Right ventricle myocardium inferior (tissue), 1 donor: ENCODE results near the gene ZNF189. TPM values are rescaled to one million over a fixed set of nuclear protein-coding genes. Genes with fewer than 3 reads are reported as not detected.
"Not testable (repeated sequence)": the region's sequence is repeated elsewhere in the genome, so short reads cannot be mapped to it uniquely, and the experiment has no call there.

Experiments
- ATAC-seq: fragments of 200-7000 bp; cut with Tn5 transposase; one replicate; pipeline ENCODE4 v1.9.1; 2020; ENCODE audit warnings: mild to moderate bottlenecking, moderate library complexity
- DNase-seq: peaks from one replicate; pipeline ENCODE4 v3.0.0; 2021; ENCODE audit errors: missing footprints
- intact Hi-C: fragments of 100-400 bp; cut with DNase I; formaldehyde crosslinking; loops from one replicate; pipeline ENCODE4 v1.11.0; 2022
- total RNA-seq: library from RNA; stranded (reverse); fragmentation: NEBNext Ultra II Directional; extraction: Animal tissue kit (Norgen Biotek cat#: 25700); gene quantifications from one replicate; pipeline ENCODE4 v1.2.1, GENCODE V29; 2021
- donor health status: DM: no; HTN: yes; CAD: no; lungs with severe emphysema.

Gene ZNF189
- total RNA-seq, 1 donor from 2014 or later, result 15.2 TPM

GRCh38 chr9:101375546-101375945 lies 23.1 kb upstream of the ZNF189 start:
- intact Hi-C loops, result no loop called here
- DNase-seq (no peak), ATAC-seq (no peak)

DNA sequence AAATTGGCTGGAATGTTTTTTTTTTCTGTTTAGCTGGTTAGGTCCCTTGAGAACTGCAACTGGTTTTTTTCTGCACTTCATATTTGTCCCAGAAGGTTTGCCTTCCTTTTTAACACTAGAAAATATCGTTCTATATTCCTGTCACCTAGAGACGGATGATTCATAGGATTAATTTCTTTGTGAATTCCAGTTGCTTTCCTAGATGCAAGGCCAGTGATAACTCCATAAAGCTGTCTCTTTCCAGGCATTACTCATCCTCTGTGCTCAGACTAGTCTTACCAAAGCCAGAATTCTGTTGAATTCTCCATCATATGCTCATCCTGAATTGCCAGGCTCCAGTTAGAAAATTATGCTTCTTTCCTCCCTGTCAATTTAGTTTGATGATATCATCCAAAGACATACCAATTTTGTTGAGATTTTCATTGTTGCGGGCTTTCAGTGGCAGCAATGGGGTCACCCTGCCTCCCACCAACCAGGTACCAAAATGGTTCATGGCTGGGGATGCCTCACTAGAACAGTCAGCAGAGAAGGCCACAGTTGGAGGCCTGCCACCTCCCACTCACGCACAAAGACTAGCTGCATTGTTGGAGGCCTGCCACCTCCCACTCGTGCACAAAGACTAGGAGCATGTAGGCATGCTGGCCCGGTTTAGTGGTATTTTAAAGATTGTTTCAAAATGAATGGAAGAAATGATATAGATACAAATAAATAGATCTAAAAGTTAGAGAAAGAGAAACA lies 22.4 kb upstream of the ZNF189 start:
- ATAC-seq, result no peak
- DNase-seq, result no peak
- intact Hi-C loops, result no loop called here

DNA sequence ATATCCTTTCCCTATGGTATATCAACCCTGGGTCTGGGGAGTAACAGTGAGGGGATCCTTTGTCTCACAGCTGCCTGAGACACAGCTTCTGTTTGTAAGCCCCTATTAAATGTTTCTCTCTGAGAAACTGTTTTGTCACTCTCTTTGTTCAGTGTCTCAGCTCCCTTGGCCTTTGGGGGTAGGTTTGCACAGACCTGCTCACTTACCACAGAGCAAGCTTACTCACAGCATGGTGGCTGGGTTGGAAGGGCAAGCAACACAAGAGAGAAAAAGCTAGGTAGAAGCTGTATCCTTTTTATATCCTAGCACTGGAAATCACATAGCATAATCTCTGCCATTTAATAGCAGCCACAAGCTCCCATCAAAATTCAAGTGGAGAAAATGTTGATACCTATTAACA lies 18.4 kb upstream of the ZNF189 start:
- intact Hi-C loops, result no loop called here
- ATAC-seq (no peak), DNase-seq (no peak)

DNA sequence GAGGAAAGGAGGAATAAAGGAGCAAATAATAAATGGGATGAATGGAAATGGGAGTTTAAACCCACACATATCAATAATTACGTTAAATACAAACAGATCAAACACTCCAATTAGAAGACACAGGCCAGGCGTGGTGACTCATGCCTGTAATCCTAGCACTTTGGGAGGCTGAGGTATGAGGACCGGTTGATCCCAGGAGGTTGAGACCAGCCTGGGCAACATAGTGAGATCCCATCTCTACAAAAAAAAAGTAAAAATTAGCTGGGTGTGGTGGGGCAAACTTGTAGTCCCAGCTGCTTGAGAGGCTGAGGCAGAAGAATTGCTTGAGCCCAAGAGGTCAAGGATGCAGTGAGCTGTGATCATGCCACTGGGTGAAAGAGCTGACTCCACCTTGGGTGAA lies 17.5 kb upstream of the ZNF189 start:
- intact Hi-C loops, result no loop called here
- no peak for ATAC-seq
- DNase-seq, result no peak

GRCh38 chr9:101381833-101382342 lies 16.8 kb upstream of the ZNF189 start:
- no peak for ATAC-seq
- no peak for DNase-seq
- intact Hi-C loops, result no loop called here

GRCh38 chr9:101383361-101383760 lies 15.3 kb upstream of the ZNF189 start:
- DNase-seq (no peak), ATAC-seq (no peak)
- intact Hi-C loops, result no loop called here

- ATAC-seq, intact Hi-C loops, DNase-seq: not testable (repeated sequence)
These were observed 13.6 kb upstream of the ZNF189 start, which contains the start of gene BAAT for GRCh38 chr9:101384873-101385536. BAAT (minus strand) TSS chr9:101385006; CDS start chr9:101371404, 13,602 bp downstream.

GRCh38 chr9:101387871-101388506 lies 10.7 kb upstream of the ZNF189 start:
- intact Hi-C loops, result no loop called here
- no peak for ATAC-seq

GRCh38 chr9:101388507-101388993 lies 10.1 kb upstream of the ZNF189 start:
- DNase-seq (no peak), ATAC-seq (no peak)
- intact Hi-C loops, result no loop called here

More at GRCh38 chr9:101387871-101388506, 10.7 kb upstream of the ZNF189 start:
- DNase-seq, result no peak

DNA sequence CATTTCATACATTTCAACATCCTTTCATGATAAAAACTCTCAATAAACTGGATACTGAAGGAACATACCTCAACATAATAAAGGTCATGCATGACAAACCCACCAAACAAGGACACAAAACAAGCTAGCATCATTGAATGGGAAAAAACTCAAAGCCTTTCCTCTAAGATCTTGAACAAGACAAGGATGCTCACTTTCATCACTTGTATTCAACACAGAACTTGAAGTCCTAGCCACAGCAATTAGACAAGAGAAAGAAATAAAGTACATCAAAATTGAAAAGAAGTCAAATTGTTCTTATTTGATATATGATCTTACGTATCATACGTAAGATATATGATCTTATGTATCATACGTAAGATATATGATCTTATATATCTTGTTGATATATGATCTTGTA lies 5.5 kb upstream of the ZNF189 start:
- ATAC-seq (no peak), DNase-seq (no peak)
- intact Hi-C loops, result no loop called here

DNA sequence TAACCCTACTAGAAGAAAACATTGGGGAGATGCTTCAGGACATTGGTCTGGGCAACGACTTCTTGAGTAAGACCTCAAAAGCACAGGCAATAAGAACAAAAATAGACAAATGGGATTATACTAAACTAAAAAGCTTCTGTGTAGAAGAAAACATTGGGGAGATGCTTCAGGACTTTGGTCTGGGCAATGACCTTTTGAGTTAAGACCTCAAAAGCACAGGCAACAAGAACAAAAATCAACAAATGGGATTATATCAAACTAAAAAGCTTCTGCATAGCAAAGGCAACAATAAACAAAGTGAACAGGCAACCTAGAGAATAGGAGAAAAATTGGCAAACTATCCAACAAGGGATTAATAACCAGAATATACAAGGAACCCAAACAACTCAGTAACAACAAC lies 4.0 kb upstream of the ZNF189 start:
- ATAC-seq (no peak), DNase-seq (no peak)

DNA sequence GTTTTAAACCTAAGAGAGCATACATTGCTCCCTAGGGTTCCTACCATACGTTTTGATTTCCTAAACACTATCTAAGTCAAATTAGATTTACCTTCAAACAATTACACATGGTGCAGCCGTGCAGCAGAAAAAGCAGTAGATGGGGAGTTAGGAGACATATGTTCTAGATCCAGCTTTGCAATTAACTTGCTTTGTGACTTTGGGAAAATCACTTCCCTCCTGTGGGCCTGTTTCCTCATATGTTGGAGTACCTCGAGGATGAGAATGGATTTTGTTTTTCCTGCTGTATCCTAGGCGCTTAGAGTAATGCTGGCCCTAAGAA lies 944 bp upstream of the ZNF189 start:
- no peak for ATAC-seq
- DNase-seq, result no peak
- intact Hi-C loops, result loop anchor here (2.0 kb wide), 1 partner anchor 45 kb away; no protein-coding TSS in a partner anchor

More for the DNA sequence above, 4.0 kb upstream of the ZNF189 start:
- intact Hi-C loops, result no loop called here

- DNase-seq, result peak; percentile 40
- no peak for ATAC-seq
- intact Hi-C loops, result loop anchor here (1.0 to 2.0 kb wide), 2 partner anchors 44 to 134 kb away; partner anchors contain the start of gene RNF20
These were observed 435 bp downstream of the ZNF189 start for GRCh38 chr9:101398930-101399642.

- ATAC-seq (no peak), DNase-seq (no peak)
- intact Hi-C loops, result loop anchor here (1.0 to 2.0 kb wide), 2 partner anchors 43 to 134 kb away; partner anchors contain the start of gene RNF20
These were observed 956 bp downstream of the ZNF189 start for GRCh38 chr9:101399643-101399970.

- intact Hi-C loops, result no loop called here
- no peak for ATAC-seq
- DNase-seq, result no peak
These were observed 1.5 kb downstream of the ZNF189 start for GRCh38 chr9:101400120-101400519.

GRCh38 chr9:101403516-101404285 lies 5.0 kb downstream of the ZNF189 start:
- ATAC-seq (no peak), DNase-seq (no peak)
- intact Hi-C loops, result no loop called here

GRCh38 chr9:101408374-101409078 lies 9.9 kb downstream of the ZNF189 start:
- intact Hi-C loops, result no loop called here
- ATAC-seq (no peak), DNase-seq (no peak)

GRCh38 chr9:101409079-101409477 lies 10.4 kb downstream of the ZNF189 start:
- intact Hi-C loops, result no loop called here
- ATAC-seq, result no peak
- DNase-seq, result no peak
